Endothelial cell of umbilical vein (primary cell): Measurements from ENCODE around the gene CCDC15. TPM values are rescaled to one million over a fixed set of nuclear protein-coding genes. Genes with fewer than 3 reads are reported as not detected.

Source experiments
- BruUV-seq: library from RNA; stranded (reverse); fragments of 400-500 nt; replicated peaks from 2 replicates; lab custom pipeline; 2021; lab: Mats Ljungman, UMichigan
- CTCF ChIA-PET: fragments of 300-600, 350-600 bp; sonication (Branson Sonifier 250); formaldehyde crosslinking; loops from one replicate; lab custom pipeline; 2021; ENCODE audit warnings: antibody characterized with exemption, inconsistent platforms; lab: Charles Lee
- POLR2A ChIA-PET: fragments of 300-600, 350-600 bp; sonication (Branson Sonifier 250); formaldehyde crosslinking; loops from one replicate; lab custom pipeline; 2021; ENCODE audit warnings: antibody characterized with exemption, inconsistent platforms; lab: Charles Lee
- DNase-seq: peaks from one replicate; pipeline ENCODE4 v3.0.0-alpha.2; 2011; ENCODE audit warnings: low read depth, low spot score
- FAIRE-seq: peaks from 2 replicates; lab custom pipeline; 2011; peaks lifted over from hg19 to GRCh38; lab: Jason Lieb, UNC
- H2AFZ ChIP-seq: 2 replicates; pipeline ENCODE4 v1.6.0; 2012; ENCODE audit warnings: low read depth, low read length, control low read depth, inconsistent platforms
- H3K27ac ChIP-seq: 2 replicates; pipeline ENCODE4 v1.5.1; 2011; ENCODE audit warnings: low read depth, mild to moderate bottlenecking, control low read depth, low read length, moderate library complexity; ENCODE audit not compliant: insufficient read depth
- H3K27me3 ChIP-seq, 2 experiments: 2 replicates each; pipeline versions ENCODE4 v1.6.0 to v1.6.1; 2011; ENCODE audit warnings: low read length in 2 of 2, mixed read lengths in 1 of 2; ENCODE audit not compliant: control insufficient read depth in 2 of 2, insufficient read depth in 2 of 2
- H3K36me3 ChIP-seq, 2 experiments: 2 replicates in 1 of 2; 3 replicates in 1 of 2; pipeline ENCODE4 v1.5.1; 2011; ENCODE audit warnings: low read length in 2 of 2, mild to moderate bottlenecking in 1 of 2, moderate library complexity in 1 of 2; ENCODE audit not compliant: control insufficient read depth in 2 of 2, insufficient read depth in 2 of 2; ENCODE audit errors: extremely low read depth in 1 of 2
- H3K4me1 ChIP-seq: 3 replicates; pipeline ENCODE4 v1.5.1; 2011; ENCODE audit warnings: mild to moderate bottlenecking, low read length; ENCODE audit not compliant: control insufficient read depth, insufficient read depth; ENCODE audit errors: extremely low read depth
- H3K4me2 ChIP-seq: 2 replicates; pipeline ENCODE4 v1.6.1; 2011; ENCODE audit warnings: low read length, control low read depth, mixed read lengths; ENCODE audit not compliant: insufficient read depth
- H3K4me3 ChIP-seq, 3 experiments: fragments of 200-600 bp in 1 of 3; sonication (generic), shearing (Covaris generic) in 1 of 3; replicated peaks in 1 of 3; 2 replicates each; pipeline ENCODE4 v1.5.1; 2011 to 2016; ENCODE audit warnings: control low read depth in 3 of 3, low read length in 3 of 3, mild to moderate bottlenecking in 2 of 3, inconsistent platforms in 1 of 3, low read depth in 1 of 3, moderate library complexity in 1 of 3; ENCODE audit not compliant: insufficient read depth in 1 of 3
- H3K79me2 ChIP-seq: 2 replicates; pipeline ENCODE4 v1.6.0; 2012; ENCODE audit warnings: low read length, inconsistent platforms; ENCODE audit not compliant: control insufficient read depth, insufficient read depth
- H3K9ac ChIP-seq: replicated peaks from 2 replicates; pipeline ENCODE3; 2011; ENCODE audit warnings: low read length, control low read depth; ENCODE audit not compliant: insufficient read depth; ENCODE audit errors: extremely low read depth
- H3K9me1 ChIP-seq: replicated peaks from 3 replicates; pipeline ENCODE4 v1.6.0; 2011; ENCODE audit warnings: mild to moderate bottlenecking, low read length; ENCODE audit not compliant: control insufficient read depth, insufficient read depth; ENCODE audit errors: extremely low read depth
- H3K9me3 ChIP-seq: replicated peaks from 2 replicates; pipeline ENCODE4 v1.5.1; 2012; ENCODE audit warnings: low read length, inconsistent platforms; ENCODE audit not compliant: control insufficient read depth, insufficient read depth
- H4K20me1 ChIP-seq: replicated peaks from 2 replicates; pipeline ENCODE3; 2011; ENCODE audit warnings: mild to moderate bottlenecking, low read length; ENCODE audit not compliant: control insufficient read depth, insufficient read depth; ENCODE audit errors: extremely low read depth
- EZH2 ChIP-seq: IDR thresholded peaks from 2 replicates; pipeline ENCODE4 v1.6.1; 2012; ENCODE audit warnings: borderline replicate concordance, low read depth, mild to moderate bottlenecking, moderate library complexity, low read length, inconsistent platforms; ENCODE audit not compliant: severe bottlenecking
- FOS ChIP-seq: IDR thresholded peaks from 2 replicates; pipeline ENCODE4 v1.6.1; 2011; ENCODE audit warnings: mild to moderate bottlenecking, low read length, moderate library complexity, borderline replicate concordance; ENCODE audit not compliant: insufficient read depth
- GATA2 ChIP-seq: IDR thresholded peaks from 2 replicates; pipeline ENCODE4 v1.7.0; 2011; ENCODE audit warnings: low read depth, mild to moderate bottlenecking, moderate library complexity, mixed read lengths, low read length; ENCODE audit not compliant: insufficient read length, insufficient read depth
- JUN ChIP-seq: IDR thresholded peaks from 2 replicates; pipeline ENCODE4 v1.6.1; 2011; ENCODE audit warnings: borderline replicate concordance, low read depth; ENCODE audit not compliant: insufficient read length, insufficient read depth
- MYC ChIP-seq: IDR thresholded peaks from one replicate; pipeline ENCODE4 v1.6.1; 2011; ENCODE audit warnings: mild to moderate bottlenecking, low read depth, low read length
- POLR2A ChIP-seq: IDR thresholded peaks from 2 replicates; pipeline ENCODE4 v1.6.1; 2012; ENCODE audit warnings: low read depth, mild to moderate bottlenecking, control low read depth, low read length
- POLR2AphosphoS5 ChIP-seq: IDR thresholded peaks from 2 replicates; pipeline ENCODE4 v1.6.1; 2012; ENCODE audit warnings: low read depth, mild to moderate bottlenecking, control low read depth, low read length, moderate library complexity; ENCODE audit not compliant: insufficient read depth
- dilution Hi-C: fragments of 300-500 bp; cut with MboI; formaldehyde crosslinking; loops from one replicate; pipeline ENCODE4 v1.15.0; 2019; ENCODE audit warnings: low sequenced_read_pairs; ENCODE audit not compliant: extremely low pct_ligation_motif_present
- intact Hi-C: fragments of 100-400 bp; cut with micrococcal nuclease; formaldehyde crosslinking; loops from one replicate; pipeline ENCODE4 v1.10.0; 2022
- polyA plus RNA-seq, 4 experiments: library from polyadenylated mRNA; depleted of rRNA in 3 of 4; stranded (reverse) in 3 of 4; unstranded in 1 of 4; fragments of >200 nt; gene quantifications; 2 replicates each; pipeline versions ENCODE4 v1.2.1 to v1.2.3, GENCODE V29; 2011 to 2012; ENCODE audit warnings: missing spikeins in 1 of 4
- total RNA-seq: library from RNA; stranded (reverse); gene quantifications from 2 replicates; pipeline ENCODE4 v1.2.3, GENCODE V29; 2021
- TF ChIP-seq, protein P1 (sequence below), 2 donors: IDR thresholded peaks; 1 replicate in 1 of 2; 2 replicates in 1 of 2; pipeline ENCODE4 v1.5.1; 2011; ENCODE audit warnings: low read length in 2 of 2, mild to moderate bottlenecking in 2 of 2, moderate library complexity in 2 of 2, control low read depth in 1 of 2, inconsistent platforms in 1 of 2, low read depth in 1 of 2; ENCODE audit not compliant: insufficient read depth in 1 of 2; ENCODE audit errors: extremely low read depth in 1 of 2
- TF ChIP-seq, protein P2 (sequence below): IDR thresholded peaks from 2 replicates; pipeline ENCODE4 v1.6.1; 2011; ENCODE audit not compliant: insufficient read depth, insufficient read length

CCDC15 gene
- total and polyA plus RNA-seq, 2 donors (not counting 3 experiments of a cell fraction or from before 2014, with no cell fraction given): 0.75 to 3.8 TPM

DNA sequence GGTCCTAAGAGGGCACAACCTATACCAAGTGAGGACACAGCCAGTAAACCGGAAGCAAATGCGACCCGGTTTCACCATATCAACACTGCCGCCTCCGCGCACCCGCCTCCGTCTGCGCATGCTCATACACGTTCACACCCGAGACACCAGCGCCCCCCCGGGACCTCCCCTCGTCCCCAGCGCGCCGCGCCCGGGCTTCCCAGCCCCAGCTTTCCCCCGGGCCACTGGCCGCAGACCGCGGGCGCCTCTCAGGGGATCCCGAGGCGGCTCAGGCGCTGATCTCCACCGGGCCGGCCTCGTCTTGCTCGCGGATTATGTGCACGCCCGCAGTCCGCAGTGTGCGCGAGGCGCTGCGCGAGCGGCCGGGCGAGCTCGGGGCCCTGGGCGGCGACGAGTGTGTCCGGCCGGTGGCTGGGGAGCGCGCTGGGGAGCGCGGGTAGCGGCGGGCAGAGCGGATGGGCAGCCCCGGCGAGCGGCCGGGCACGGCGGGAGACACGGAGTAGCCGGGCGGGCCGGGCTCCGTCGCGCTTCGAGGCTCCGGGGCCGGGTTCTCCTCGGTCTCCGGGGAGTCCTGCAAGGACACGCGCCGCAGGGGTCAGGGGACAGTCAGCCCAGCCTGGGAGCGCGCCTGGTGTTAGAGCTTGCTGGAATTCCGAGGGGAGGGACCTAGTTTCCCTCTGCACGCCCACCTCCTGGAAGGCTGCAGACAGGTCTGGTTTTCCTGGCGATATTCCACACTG lies 33.0 kb upstream of the CCDC15 start:
- CTCF ChIA-PET: interaction anchor here (0.6 to 3.3 kb wide), 14 partner anchors 9 to 425 kb away, joined by 3 to 38 read pairs (median 4); partner anchors contain the start of genes CCDC15 and ROBO4

DNA sequence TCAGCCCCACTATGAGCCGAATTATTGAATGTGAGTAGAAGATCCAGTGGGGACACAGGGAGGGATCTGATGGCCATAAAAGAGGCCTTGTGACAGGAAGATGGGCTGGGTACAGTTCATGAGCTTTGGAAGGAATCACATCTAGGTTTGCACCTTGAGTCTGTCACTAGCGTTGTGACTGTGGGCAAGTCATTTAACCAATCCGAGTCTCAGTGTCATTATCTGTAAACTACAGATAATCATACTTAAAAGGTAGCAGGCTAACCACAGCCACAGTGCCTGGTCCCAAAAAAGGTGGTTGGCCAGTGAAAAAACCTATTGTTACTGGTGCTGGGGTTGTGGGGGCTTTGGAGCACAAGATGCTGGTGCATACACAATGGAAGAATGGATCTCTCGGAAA lies 31.2 kb upstream of the CCDC15 start:
- H3K4me1 ChIP-seq: peaks cover 5% of the 10 kb centered on the region
- no peaks in the 10 kb centered on the region for H3K9me3 ChIP-seq
- dilution Hi-C loops (no loop called here), intact Hi-C loops (no loop called here)
- CTCF ChIA-PET: interaction anchor here (1.2 kb wide), 1 partner anchor 21 kb away, joined by 3 read pairs; no protein-coding TSS in a partner anchor
- FAIRE-seq (no peak), DNase-seq (no peak)
- no peak overlapping the region for H2AFZ ChIP-seq
- H3K79me2 ChIP-seq: no peaks in the 10 kb centered on the region
- H4K20me1 ChIP-seq: no peaks in the 10 kb centered on the region
- no peak overlapping the region for H3K9ac ChIP-seq
- H3K27me3 ChIP-seq: no peaks in the 10 kb centered on the region
- TF ChIP-seq MYC: no peak
- no peak for TF ChIP-seq JUN
- TF ChIP-seq POLR2A: no peak
- no peak for TF ChIP-seq GATA2
- TF ChIP-seq, protein P1, sequence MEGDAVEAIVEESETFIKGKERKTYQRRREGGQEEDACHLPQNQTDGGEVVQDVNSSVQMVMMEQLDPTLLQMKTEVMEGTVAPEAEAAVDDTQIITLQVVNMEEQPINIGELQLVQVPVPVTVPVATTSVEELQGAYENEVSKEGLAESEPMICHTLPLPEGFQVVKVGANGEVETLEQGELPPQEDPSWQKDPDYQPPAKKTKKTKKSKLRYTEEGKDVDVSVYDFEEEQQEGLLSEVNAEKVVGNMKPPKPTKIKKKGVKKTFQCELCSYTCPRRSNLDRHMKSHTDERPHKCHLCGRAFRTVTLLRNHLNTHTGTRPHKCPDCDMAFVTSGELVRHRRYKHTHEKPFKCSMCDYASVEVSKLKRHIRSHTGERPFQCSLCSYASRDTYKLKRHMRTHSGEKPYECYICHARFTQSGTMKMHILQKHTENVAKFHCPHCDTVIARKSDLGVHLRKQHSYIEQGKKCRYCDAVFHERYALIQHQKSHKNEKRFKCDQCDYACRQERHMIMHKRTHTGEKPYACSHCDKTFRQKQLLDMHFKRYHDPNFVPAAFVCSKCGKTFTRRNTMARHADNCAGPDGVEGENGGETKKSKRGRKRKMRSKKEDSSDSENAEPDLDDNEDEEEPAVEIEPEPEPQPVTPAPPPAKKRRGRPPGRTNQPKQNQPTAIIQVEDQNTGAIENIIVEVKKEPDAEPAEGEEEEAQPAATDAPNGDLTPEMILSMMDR (IDR thresholded peaks at IDR 0.05; ENCODE audit: extremely low read depth in 1 of 2, insufficient read depth in 1 of 2, low read depth in 1 of 2, low read length in 2 of 2): no peak
- TF ChIP-seq EZH2: no peak
- TF ChIP-seq, protein P2, sequence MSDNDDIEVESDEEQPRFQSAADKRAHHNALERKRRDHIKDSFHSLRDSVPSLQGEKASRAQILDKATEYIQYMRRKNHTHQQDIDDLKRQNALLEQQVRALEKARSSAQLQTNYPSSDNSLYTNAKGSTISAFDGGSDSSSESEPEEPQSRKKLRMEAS: no peak
- TF ChIP-seq FOS: no peak
- TF ChIP-seq POLR2AphosphoS5: no peak
- no peaks in the 10 kb centered on the region for H3K36me3 ChIP-seq
- no peak overlapping the region for H3K4me2 ChIP-seq
- POLR2A ChIA-PET: no interaction called here
- H3K9me1 ChIP-seq: no peaks in the 10 kb centered on the region
- H3K4me3 ChIP-seq: no peak overlapping the region
- no TSS peak for BruUV-seq
- no peak overlapping the region for H3K27ac ChIP-seq

More for the DNA sequence above, 33.0 kb upstream of the CCDC15 start:
- Histone ChIP-seq H3K27me3 (no peaks in the 10 kb centered on the region), H3K9me1 (no peaks in the 10 kb centered on the region), H3K9ac (peak overlapping the region; percentile 57), H3K79me2 (no peaks in the 10 kb centered on the region), H2AFZ (peak overlapping the region; percentile 86), H3K4me3 (peak overlapping the region in 2 of 3 experiments; percentile 31 to 39), H3K9me3 (no peaks in the 10 kb centered on the region), H3K4me2 (peak overlapping the region; percentile 54), H3K36me3 (no peaks in the 10 kb centered on the region), H4K20me1 (no peaks in the 10 kb centered on the region), H3K4me1 (peaks cover 9% of the 10 kb centered on the region), H3K27ac (peak overlapping the region; percentile 22)
- POLR2A ChIA-PET: interaction anchor here (0.9 to 1.5 kb wide), 3 partner anchors 24 to 41 kb away, joined by 3 to 6 read pairs (median 4); no protein-coding TSS in a partner anchor
- peak; percentile 82 for DNase-seq
- no peak for TF ChIP-seq MYC
- peak; percentile 62 for TF ChIP-seq POLR2A
- intact Hi-C loops (loop anchor here (1.0 to 2.0 kb wide), 3 partner anchors 22 to 45 kb away; partner anchors contain the start of gene CCDC15), dilution Hi-C loops (no loop called here)
- BruUV-seq: no TSS peak
- peak; percentile 82 for FAIRE-seq
